HT1080 (cell line): ENCODE results near the gene NCAN. TPM values are rescaled to one million over a fixed set of nuclear protein-coding genes. Genes with fewer than 3 reads are reported as not detected.

ENCODE experiments used
- DNase-seq: peaks from one replicate; pipeline ENCODE4 v3.0.0-alpha.2; 2015; ENCODE audit warnings: low read depth
- small RNA-seq: library from RNA; depleted of rRNA; stranded (forward); fragments of <200 nt; gene quantifications from one replicate; pipeline ENCODE3, GENCODE V24; 2014
- total RNA-seq: library from RNA; depleted of rRNA; stranded (reverse); fragments of >200 nt; shearing (Covaris generic); gene quantifications from 2 replicates; pipeline ENCODE4 v1.2.3, GENCODE V29; 2014; rRNA removed

The NCAN gene
- total RNA-seq, 1 experiment from 2014 or later = not detected

- DNase-seq = no peak
Observed at GRCh38 chr19:19279062-19279612, 67.4 kb downstream of the NCAN start.

GRCh38 chr19:19279853-19280252 lies 68.1 kb downstream of the NCAN start:
- DNase-seq = no peak

- DNase-seq = no peak
Observed at GRCh38 chr19:19280561-19280960, 68.8 kb downstream of the NCAN start.

- no peak for DNase-seq
Observed at GRCh38 chr19:19285686-19286085, 73.9 kb downstream of the NCAN start.

GRCh38 chr19:19292607-19293006 lies 80.8 kb downstream of the NCAN start:
- no peak for DNase-seq

GRCh38 chr19:19294914-19295313 lies 83.2 kb downstream of the NCAN start:
- no peak for DNase-seq

GRCh38 chr19:19296953-19297689 lies 85.4 kb downstream of the NCAN start:
- no peak for DNase-seq

- DNase-seq = no peak
Observed at GRCh38 chr19:19297759-19298158, 86.0 kb downstream of the NCAN start.

GRCh38 chr19:19300613-19301012 lies 88.9 kb downstream of the NCAN start:
- DNase-seq = no peak

Small RNA genes lying within 50 kb of the gene (small RNA-seq; reads per million reads assigned to genes)
- not detected for gene RNU6-1028P

Other genes with a start within 250 kb of the NCAN start
- 39.1 TPM in 2 replicates for gene SUGP2, start 178.4 kb upstream of the NCAN start, total RNA-seq
- 126 and 130 TPM in 2 replicates for gene ARMC6, start 178.4 kb upstream of the NCAN start, total RNA-seq
- 0.37 and 0.56 TPM in 2 replicates for gene SLC25A42, start 148.0 kb upstream of the NCAN start, total RNA-seq
- 25.4 and 46.4 TPM in 2 replicates for gene TMEM161A, start 73.5 kb upstream of the NCAN start, total RNA-seq
- gene MEF2B, start 41.7 kb upstream of the NCAN start, total RNA-seq = not detected in 2 replicates
- gene BORCS8, start 19.8 kb upstream of the NCAN start, total RNA-seq = 34.6 and 44.1 TPM in 2 replicates
- gene RFXANK, start 19.7 kb upstream of the NCAN start, total RNA-seq = 80.2 and 103 TPM in 2 replicates
- 25.4 and 27.3 TPM in 2 replicates for gene NR2C2AP, start 8.5 kb upstream of the NCAN start, total RNA-seq
- gene TM6SF2, start 61.3 kb downstream of the NCAN start, total RNA-seq = 0.11 TPM in 1 of 2 replicates, not detected in the other
- 49.8 and 55.4 TPM in 2 replicates for gene SUGP1, start 108.6 kb downstream of the NCAN start, total RNA-seq
- gene MAU2, start 108.9 kb downstream of the NCAN start, total RNA-seq = 23.8 and 35.3 TPM in 2 replicates
- 92.7 and 121 TPM in 2 replicates for gene GATAD2A, start 193.7 kb downstream of the NCAN start, total RNA-seq